ENCODE data around the gene PKLR.

GRCh38 chr1:155282488-155283091, 18.6 kb downstream of the PKLR start:
- no peak for TF ChIP-seq CTCF (conservative IDR thresholded peaks at IDR 0.05 in 1 of 2, IDR thresholded peaks at IDR 0.05 in 1 of 2; ENCODE audit: extremely low read depth in 1 of 2, insufficient read depth in 1 of 2, low read depth in 1 of 2, low read length in 2 of 2)
- no peak for TF ChIP-seq EZH2 (IDR thresholded peaks at IDR 0.05; ENCODE audit: borderline replicate concordance, low read length)
